Measurements from ENCODE around the gene MAD2L1.

The MAD2L1 gene

DNA sequence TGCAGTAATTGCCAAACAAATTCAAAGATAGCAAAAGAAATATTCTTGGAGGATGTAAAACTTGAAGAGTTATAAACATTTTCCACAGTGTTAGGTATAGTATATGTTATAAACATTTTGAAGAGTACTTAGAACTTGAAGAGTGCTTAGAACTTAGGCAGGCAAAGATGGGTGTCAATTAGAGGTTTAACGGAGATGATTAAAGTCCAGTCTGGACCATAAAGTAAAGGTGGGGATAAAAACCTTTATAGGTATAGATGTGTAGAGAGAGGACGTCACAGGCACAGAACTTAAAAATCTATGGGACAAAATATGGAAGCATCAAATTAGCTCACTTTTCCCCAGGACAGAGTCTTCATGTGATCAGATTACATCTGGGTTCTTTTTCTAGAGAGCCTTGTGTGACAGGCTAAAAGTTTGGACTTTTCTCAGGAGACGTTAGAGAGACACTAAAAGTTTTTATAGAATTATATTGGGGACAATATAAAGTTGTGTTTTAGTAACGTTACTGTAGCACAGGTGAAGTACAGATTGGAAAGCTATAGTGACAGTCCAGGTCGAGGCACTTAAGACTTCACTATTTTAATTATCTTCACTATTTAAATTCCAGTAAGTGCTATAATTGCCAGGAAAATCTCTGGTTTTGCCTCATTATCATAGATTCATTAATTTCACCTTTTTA lies 13.3 kb upstream of the MAD2L1 start:
- H3K4me2 ChIP-seq (ENCODE audit: low read depth, low read length) = no peak overlapping the region
- no peaks in the 10 kb centered on the region for H3K36me3 ChIP-seq (replicated peaks; ENCODE audit: insufficient read depth, low read length)
- no peak overlapping the region for H2AFZ ChIP-seq (ENCODE audit: low read length)
- DNase-seq = no peak
- no peaks in the 10 kb centered on the region for H3K27me3 ChIP-seq (replicated peaks; ENCODE audit: insufficient read depth, low read length)
- H3K79me2 ChIP-seq (ENCODE audit: low read length) = no peaks in the 10 kb centered on the region
- H3K9me3 ChIP-seq (replicated peaks; ENCODE audit: insufficient read depth, low read length) = no peaks in the 10 kb centered on the region
- no peak for TF ChIP-seq EZH2 (optimal IDR thresholded peaks at IDR 0.05; ENCODE audit: low read depth, low read length)
- TF ChIP-seq EZH2phosphoT487 (IDR thresholded peaks at IDR 0.05; ENCODE audit: low read length) = no peak
- TF ChIP-seq, protein P1, sequence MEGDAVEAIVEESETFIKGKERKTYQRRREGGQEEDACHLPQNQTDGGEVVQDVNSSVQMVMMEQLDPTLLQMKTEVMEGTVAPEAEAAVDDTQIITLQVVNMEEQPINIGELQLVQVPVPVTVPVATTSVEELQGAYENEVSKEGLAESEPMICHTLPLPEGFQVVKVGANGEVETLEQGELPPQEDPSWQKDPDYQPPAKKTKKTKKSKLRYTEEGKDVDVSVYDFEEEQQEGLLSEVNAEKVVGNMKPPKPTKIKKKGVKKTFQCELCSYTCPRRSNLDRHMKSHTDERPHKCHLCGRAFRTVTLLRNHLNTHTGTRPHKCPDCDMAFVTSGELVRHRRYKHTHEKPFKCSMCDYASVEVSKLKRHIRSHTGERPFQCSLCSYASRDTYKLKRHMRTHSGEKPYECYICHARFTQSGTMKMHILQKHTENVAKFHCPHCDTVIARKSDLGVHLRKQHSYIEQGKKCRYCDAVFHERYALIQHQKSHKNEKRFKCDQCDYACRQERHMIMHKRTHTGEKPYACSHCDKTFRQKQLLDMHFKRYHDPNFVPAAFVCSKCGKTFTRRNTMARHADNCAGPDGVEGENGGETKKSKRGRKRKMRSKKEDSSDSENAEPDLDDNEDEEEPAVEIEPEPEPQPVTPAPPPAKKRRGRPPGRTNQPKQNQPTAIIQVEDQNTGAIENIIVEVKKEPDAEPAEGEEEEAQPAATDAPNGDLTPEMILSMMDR (IDR thresholded peaks at IDR 0.05; ENCODE audit: low read length) = no peak
- no peaks in the 10 kb centered on the region for H3K9me2 ChIP-seq (replicated peaks; ENCODE audit: insufficient read depth, low read length)
- no peaks in the 10 kb centered on the region for H3F3A ChIP-seq (ENCODE audit: insufficient read depth, low read length)
- no peaks in the 10 kb centered on the region for H3K4me1 ChIP-seq (ENCODE audit: low read length)
- no peaks in the 10 kb centered on the region for H4K20me1 ChIP-seq (ENCODE audit: insufficient read depth, low read length)
- H3K9ac ChIP-seq (ENCODE audit: low read length) = no peak overlapping the region
- no peak overlapping the region for H3K4me3 ChIP-seq (ENCODE audit: low read length)
- H3K27ac ChIP-seq (ENCODE audit: low read length) = no peak overlapping the region

GRCh38 chr4:120078216-120078615 lies 11.6 kb upstream of the MAD2L1 start:
- Histone ChIP-seq H3F3A (ENCODE audit: insufficient read depth, low read length) (no peaks in the 10 kb centered on the region), H3K79me2 (ENCODE audit: low read length) (no peaks in the 10 kb centered on the region), H4K20me1 (ENCODE audit: insufficient read depth, low read length) (no peaks in the 10 kb centered on the region), H3K4me3 (ENCODE audit: low read length) (no peak overlapping the region), H2AFZ (ENCODE audit: low read length) (no peak overlapping the region), H3K4me1 (ENCODE audit: low read length) (no peaks in the 10 kb centered on the region), H3K4me2 (ENCODE audit: low read depth, low read length) (no peak overlapping the region), H3K36me3 (replicated peaks; ENCODE audit: insufficient read depth, low read length) (no peaks in the 10 kb centered on the region), H3K9ac (ENCODE audit: low read length) (no peak overlapping the region), H3K27ac (ENCODE audit: low read length) (no peak overlapping the region), H3K27me3 (replicated peaks; ENCODE audit: insufficient read depth, low read length) (no peaks in the 10 kb centered on the region), H3K9me2 (replicated peaks; ENCODE audit: insufficient read depth, low read length) (no peaks in the 10 kb centered on the region), H3K9me3 (replicated peaks; ENCODE audit: insufficient read depth, low read length) (no peaks in the 10 kb centered on the region)
- DNase-seq = no peak
- no peak for TF ChIP-seq EZH2phosphoT487 (IDR thresholded peaks at IDR 0.05; ENCODE audit: low read length)
- TF ChIP-seq EZH2 (optimal IDR thresholded peaks at IDR 0.05; ENCODE audit: low read depth, low read length) = no peak
- TF ChIP-seq, protein P1 (IDR thresholded peaks at IDR 0.05; ENCODE audit: low read length) = no peak

DNA sequence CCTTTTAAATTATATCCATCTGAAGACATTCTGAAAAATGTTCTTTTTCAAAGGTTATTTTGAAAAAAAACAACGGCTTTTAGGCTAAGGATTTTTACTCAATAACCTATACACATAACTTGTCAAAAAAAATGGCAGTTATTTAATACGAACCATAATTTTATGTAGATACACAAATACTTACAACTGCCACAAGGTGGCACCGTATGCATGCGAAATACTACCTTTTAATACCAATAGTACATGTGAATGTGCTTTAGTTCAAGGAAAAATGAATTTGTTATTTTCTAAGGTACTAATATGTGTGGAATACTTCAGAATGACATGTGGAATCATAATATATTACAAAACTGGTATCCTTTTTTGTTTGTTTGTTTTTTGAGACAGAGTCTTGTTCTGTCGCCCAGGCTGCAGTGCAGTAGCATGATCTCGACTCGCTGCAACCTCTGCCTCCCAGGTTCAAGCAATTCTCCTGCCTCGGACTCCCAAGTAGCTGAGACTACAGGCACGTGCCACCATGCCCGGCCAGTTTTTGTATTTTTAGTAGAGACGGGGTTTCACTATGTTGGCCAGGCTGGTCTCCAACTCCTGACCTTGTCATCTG lies 4.6 kb upstream of the MAD2L1 start:
- Histone ChIP-seq H4K20me1 (ENCODE audit: insufficient read depth, low read length) (no peaks in the 10 kb centered on the region), H3K27me3 (replicated peaks; ENCODE audit: insufficient read depth, low read length) (no peaks in the 10 kb centered on the region), H3K27ac (ENCODE audit: low read length) (no peak overlapping the region), H3K36me3 (replicated peaks; ENCODE audit: insufficient read depth, low read length) (no peaks in the 10 kb centered on the region), H3K9me2 (replicated peaks; ENCODE audit: insufficient read depth, low read length) (no peaks in the 10 kb centered on the region), H3K4me1 (ENCODE audit: low read length) (peaks cover 9% of the 10 kb centered on the region; the same call in 1 of the 2 replicates), H3F3A (ENCODE audit: insufficient read depth, low read length) (peaks cover 12% of the 10 kb centered on the region), H2AFZ (ENCODE audit: low read length) (no peak overlapping the region), H3K9ac (ENCODE audit: low read length) (no peak overlapping the region), H3K79me2 (ENCODE audit: low read length) (peaks cover 23% of the 10 kb centered on the region), H3K4me3 (ENCODE audit: low read length) (no peak overlapping the region), H3K9me3 (replicated peaks; ENCODE audit: insufficient read depth, low read length) (no peaks in the 10 kb centered on the region), H3K4me2 (ENCODE audit: low read depth, low read length) (no peak overlapping the region)
- TF ChIP-seq EZH2 (optimal IDR thresholded peaks at IDR 0.05; ENCODE audit: low read depth, low read length) = no peak
- TF ChIP-seq, protein P1 (IDR thresholded peaks at IDR 0.05; ENCODE audit: low read length) = peak; percentile 63
- TF ChIP-seq EZH2phosphoT487 (IDR thresholded peaks at IDR 0.05; ENCODE audit: low read length) = no peak
- peak; percentile 74 for DNase-seq

All from MM.1S (cell line).